ENCODE results near the gene LOXL1. TPM values are rescaled to one million over a fixed set of nuclear protein-coding genes. Genes with fewer than 3 reads are reported as not detected.

The LOXL1 gene
- total RNA-seq, 4 donors from 2014 or later: 22.9 to 63.0 (median 34.5) TPM

GRCh38 chr15:73984208-73984979 is 58.1 kb downstream of the LOXL1 start:
- no peak for TF ChIP-seq POLR2AphosphoS5 (IDR thresholded peaks at IDR 0.05)
- TF ChIP-seq, protein P1, sequence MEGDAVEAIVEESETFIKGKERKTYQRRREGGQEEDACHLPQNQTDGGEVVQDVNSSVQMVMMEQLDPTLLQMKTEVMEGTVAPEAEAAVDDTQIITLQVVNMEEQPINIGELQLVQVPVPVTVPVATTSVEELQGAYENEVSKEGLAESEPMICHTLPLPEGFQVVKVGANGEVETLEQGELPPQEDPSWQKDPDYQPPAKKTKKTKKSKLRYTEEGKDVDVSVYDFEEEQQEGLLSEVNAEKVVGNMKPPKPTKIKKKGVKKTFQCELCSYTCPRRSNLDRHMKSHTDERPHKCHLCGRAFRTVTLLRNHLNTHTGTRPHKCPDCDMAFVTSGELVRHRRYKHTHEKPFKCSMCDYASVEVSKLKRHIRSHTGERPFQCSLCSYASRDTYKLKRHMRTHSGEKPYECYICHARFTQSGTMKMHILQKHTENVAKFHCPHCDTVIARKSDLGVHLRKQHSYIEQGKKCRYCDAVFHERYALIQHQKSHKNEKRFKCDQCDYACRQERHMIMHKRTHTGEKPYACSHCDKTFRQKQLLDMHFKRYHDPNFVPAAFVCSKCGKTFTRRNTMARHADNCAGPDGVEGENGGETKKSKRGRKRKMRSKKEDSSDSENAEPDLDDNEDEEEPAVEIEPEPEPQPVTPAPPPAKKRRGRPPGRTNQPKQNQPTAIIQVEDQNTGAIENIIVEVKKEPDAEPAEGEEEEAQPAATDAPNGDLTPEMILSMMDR (IDR thresholded peaks at IDR 0.05): no peak
- no peak for TF ChIP-seq POLR2A (IDR thresholded peaks at IDR 0.05)
- no peak for TF ChIP-seq EP300 (IDR thresholded peaks at IDR 0.05)
- Histone ChIP-seq H3K27ac (peak overlapping the region in 3 of 4 donors; percentile 88 to 95 (median 89)), H3K9me3 (no peaks in the 10 kb centered on the region), H3K27me3 (no peaks in the 10 kb centered on the region), H3K4me1 (peaks cover 4 to 81% (median 55%) of the 10 kb centered on the region in 3 donors), H3K4me3 (no peak overlapping the region), H3K36me3 (peaks cover 0 to 45% of the 10 kb centered on the region in 2 donors)
- no peak for ATAC-seq
- 67 to 87% methylated on average over 3 to 4 of the region's 13 CpGs for WGBS, 2 donors (ENCODE audit: low coverage in 1 of 2)

- ATAC-seq: no peak
- Histone ChIP-seq H3K27ac (peak overlapping the region in 3 of 4 donors; percentile 88 to 95 (median 89)), H3K4me1 (peaks cover 4 to 90% (median 62%) of the 10 kb centered on the region in 3 donors), H3K36me3 (peaks cover 0 to 45% of the 10 kb centered on the region in 2 donors), H3K27me3 (no peaks in the 10 kb centered on the region), H3K9me3 (no peaks in the 10 kb centered on the region), H3K4me3 (no peak overlapping the region)
- TF ChIP-seq POLR2AphosphoS5 (IDR thresholded peaks at IDR 0.05) (no peak), EP300 (IDR thresholded peaks at IDR 0.05) (no peak), POLR2A (IDR thresholded peaks at IDR 0.05) (no peak)
- TF ChIP-seq, protein P1 (IDR thresholded peaks at IDR 0.05): no peak
- WGBS, 2 donors (ENCODE audit: low coverage in 1 of 2): 60% methylated on average over 1 of the region's 13 CpGs; no CpG with 5 or more reads in 1 of the 2 donors
Observed at GRCh38 chr15:73985101-73985873, 59.0 kb downstream of the LOXL1 start.

GRCh38 chr15:73986055-73986775 is 60.0 kb downstream of the LOXL1 start:
- no peak overlapping the region for H3K4me3 ChIP-seq
- H3K27ac ChIP-seq: peak overlapping the region in 3 of 4 donors; percentile 88 to 95 (median 89)
- peaks cover 4 to 99% (median 71%) of the 10 kb centered on the region in 3 donors for H3K4me1 ChIP-seq
- TF ChIP-seq EP300 (IDR thresholded peaks at IDR 0.05) (no peak), POLR2A (IDR thresholded peaks at IDR 0.05) (no peak), POLR2AphosphoS5 (IDR thresholded peaks at IDR 0.05) (no peak)
- TF ChIP-seq, protein P1 (IDR thresholded peaks at IDR 0.05): no peak
- 35 to 63% methylated on average over 6 to 7 of the region's 7 CpGs for WGBS, 2 donors (ENCODE audit: low coverage in 1 of 2)
- H3K36me3 ChIP-seq: peaks cover 0 to 45% of the 10 kb centered on the region in 2 donors
- no peaks in the 10 kb centered on the region for H3K27me3 ChIP-seq
- no peaks in the 10 kb centered on the region for H3K9me3 ChIP-seq
- no peak for ATAC-seq

DNA sequence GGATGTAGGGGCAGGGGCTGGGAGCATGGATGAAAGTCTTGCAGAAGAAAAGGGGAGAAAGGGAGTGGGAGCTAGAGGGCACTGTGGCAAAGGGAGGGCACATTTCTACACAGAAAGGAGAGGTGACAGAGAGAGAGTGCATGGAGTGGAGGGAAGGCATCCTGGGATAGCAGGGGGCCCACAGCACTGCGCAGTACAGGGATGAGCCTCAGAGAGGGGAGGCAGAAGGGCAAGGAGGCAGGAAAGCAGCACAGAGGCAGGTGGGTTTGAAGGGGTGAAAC is 60.5 kb downstream of the LOXL1 start:
- H3K9me3 ChIP-seq: no peaks in the 10 kb centered on the region
- H3K4me1 ChIP-seq: peaks cover 4 to 99% (median 73%) of the 10 kb centered on the region in 3 donors
- no peak overlapping the region for H3K4me3 ChIP-seq
- no peak for ATAC-seq
- 86 to 100% methylated on average over 1 of the region's 1 CpG for WGBS, 2 donors (ENCODE audit: low coverage in 1 of 2)
- TF ChIP-seq EP300 (IDR thresholded peaks at IDR 0.05) (no peak), POLR2AphosphoS5 (IDR thresholded peaks at IDR 0.05) (no peak), POLR2A (IDR thresholded peaks at IDR 0.05) (no peak)
- TF ChIP-seq, protein P1 (IDR thresholded peaks at IDR 0.05): no peak
- H3K27ac ChIP-seq: peak overlapping the region in 3 of 4 donors; percentile 85 to 95 (median 89)
- peaks cover 0 to 45% of the 10 kb centered on the region in 2 donors for H3K36me3 ChIP-seq
- H3K27me3 ChIP-seq: no peaks in the 10 kb centered on the region
